ENCODE data around the gene DRD2. TPM values are rescaled to one million over a fixed set of nuclear protein-coding genes. Genes with fewer than 3 reads are reported as not detected.

Gene DRD2
- total RNA-seq, 1 experiment from 2014 or later, result 0.28 TPM

DNA sequence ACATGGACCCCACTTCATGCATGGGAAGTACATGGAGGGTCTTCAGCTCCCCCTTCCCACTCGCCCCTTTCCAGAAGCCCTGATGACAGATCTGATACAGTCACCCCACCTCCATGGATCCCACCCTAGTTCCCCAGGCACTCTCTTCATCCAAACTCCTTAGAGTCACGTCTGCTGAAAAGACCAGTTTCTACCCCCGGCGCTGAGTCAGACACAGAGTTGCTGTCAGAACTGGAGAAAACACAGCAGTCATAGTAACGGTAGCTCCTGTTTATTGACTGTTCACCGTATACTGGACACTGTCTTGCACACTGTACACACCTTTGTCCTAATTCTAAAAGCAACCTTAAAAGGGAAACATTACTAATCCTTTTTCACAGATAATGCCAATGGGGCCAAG lies 29.1 kb downstream of the DRD2 start:
- TF ChIP-seq, protein P1, sequence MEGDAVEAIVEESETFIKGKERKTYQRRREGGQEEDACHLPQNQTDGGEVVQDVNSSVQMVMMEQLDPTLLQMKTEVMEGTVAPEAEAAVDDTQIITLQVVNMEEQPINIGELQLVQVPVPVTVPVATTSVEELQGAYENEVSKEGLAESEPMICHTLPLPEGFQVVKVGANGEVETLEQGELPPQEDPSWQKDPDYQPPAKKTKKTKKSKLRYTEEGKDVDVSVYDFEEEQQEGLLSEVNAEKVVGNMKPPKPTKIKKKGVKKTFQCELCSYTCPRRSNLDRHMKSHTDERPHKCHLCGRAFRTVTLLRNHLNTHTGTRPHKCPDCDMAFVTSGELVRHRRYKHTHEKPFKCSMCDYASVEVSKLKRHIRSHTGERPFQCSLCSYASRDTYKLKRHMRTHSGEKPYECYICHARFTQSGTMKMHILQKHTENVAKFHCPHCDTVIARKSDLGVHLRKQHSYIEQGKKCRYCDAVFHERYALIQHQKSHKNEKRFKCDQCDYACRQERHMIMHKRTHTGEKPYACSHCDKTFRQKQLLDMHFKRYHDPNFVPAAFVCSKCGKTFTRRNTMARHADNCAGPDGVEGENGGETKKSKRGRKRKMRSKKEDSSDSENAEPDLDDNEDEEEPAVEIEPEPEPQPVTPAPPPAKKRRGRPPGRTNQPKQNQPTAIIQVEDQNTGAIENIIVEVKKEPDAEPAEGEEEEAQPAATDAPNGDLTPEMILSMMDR (IDR thresholded peaks at IDR 0.05; ENCODE audit: unreplicated experiment), result no peak
- H3K27ac Mint-ChIP-seq (ENCODE audit: low read depth, unreplicated experiment), result peak overlapping the region; percentile 75
- peak; percentile 68 for DNase-seq (ENCODE audit: unreplicated experiment)
- no peaks in the 10 kb centered on the region for H3K36me3 Mint-ChIP-seq (ENCODE audit: insufficient read depth, unreplicated experiment)
- ChIA-PET POLR2A (interaction anchor here (0.7 to 3.7 kb wide), 7 partner anchors 9 to 333 kb away, joined by 3 to 27 read pairs (median 4); partner anchors contain the start of gene CLDN25), CTCF (interaction anchor here (0.5 to 0.9 kb wide), 4 partner anchors 44 to 87 kb away, joined by 3 to 4 read pairs (median 3); no protein-coding TSS in a partner anchor)
- no peaks in the 10 kb centered on the region for H3K27me3 Mint-ChIP-seq (ENCODE audit: insufficient read depth, unreplicated experiment)
- H3K9me3 Mint-ChIP-seq (ENCODE audit: unreplicated experiment), result no peaks in the 10 kb centered on the region
- H3K4me1 Mint-ChIP-seq (ENCODE audit: insufficient read depth, unreplicated experiment), result peaks cover 34% of the 10 kb centered on the region
- no TSS peak for BruUV-seq (replicated peaks)
- H3K4me3 Mint-ChIP-seq (ENCODE audit: unreplicated experiment), result no peak overlapping the region
- intact Hi-C loops (cut with micrococcal nuclease), result loop anchor here (5.0 kb wide), 1 partner anchor 44 kb away; no protein-coding TSS in a partner anchor

DNA sequence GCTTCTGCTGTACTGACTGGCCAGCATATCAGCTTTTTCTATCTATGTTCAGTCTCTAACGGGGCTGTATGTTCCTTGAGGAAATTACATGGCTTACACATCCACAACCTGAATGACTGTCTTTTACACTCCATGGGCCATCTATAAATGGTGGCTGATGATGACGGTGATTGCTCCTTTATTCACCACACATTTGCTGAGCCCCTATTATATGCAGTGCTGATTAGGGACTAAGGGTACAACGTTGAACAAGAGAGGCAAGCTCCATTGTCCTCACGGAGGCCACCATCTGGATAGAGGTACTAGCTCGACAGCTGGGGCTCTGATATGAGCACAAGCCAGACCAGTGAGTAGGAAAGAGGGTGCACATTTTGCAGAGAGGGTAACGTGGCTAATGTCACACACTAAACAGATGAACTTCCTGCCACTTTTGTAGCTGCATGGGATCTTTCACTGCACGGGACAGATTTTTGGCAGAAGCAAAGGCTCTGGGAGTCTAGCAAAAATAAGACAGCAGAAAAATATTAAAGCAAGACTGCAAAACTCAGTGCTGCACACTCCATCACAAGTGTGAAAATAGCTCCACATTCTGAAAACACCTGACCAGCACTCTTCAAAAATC lies 30.6 kb downstream of the DRD2 start:
- no peaks in the 10 kb centered on the region for H3K36me3 Mint-ChIP-seq (ENCODE audit: insufficient read depth, unreplicated experiment)
- no peak for DNase-seq (ENCODE audit: unreplicated experiment)
- TF ChIP-seq, protein P1 (IDR thresholded peaks at IDR 0.05; ENCODE audit: unreplicated experiment), result no peak
- POLR2A ChIA-PET, result interaction anchor here (1.0 to 2.2 kb wide), 4 partner anchors 15 to 60 kb away, joined by 3 to 9 read pairs (median 4); no protein-coding TSS in a partner anchor
- no TSS peak for BruUV-seq (replicated peaks)
- no peaks in the 10 kb centered on the region for H3K27me3 Mint-ChIP-seq (ENCODE audit: insufficient read depth, unreplicated experiment)
- intact Hi-C loops (cut with micrococcal nuclease), result loop anchor here (5.0 kb wide), 1 partner anchor 42 kb away; no protein-coding TSS in a partner anchor
- no peaks in the 10 kb centered on the region for H3K9me3 Mint-ChIP-seq (ENCODE audit: unreplicated experiment)
- peaks cover 34% of the 10 kb centered on the region for H3K4me1 Mint-ChIP-seq (ENCODE audit: insufficient read depth, unreplicated experiment)
- CTCF ChIA-PET, result interaction anchor here (0.7 kb wide), 1 partner anchor 140 kb away, joined by 3 read pairs; no protein-coding TSS in a partner anchor
- H3K27ac Mint-ChIP-seq (ENCODE audit: low read depth, unreplicated experiment), result no peak overlapping the region
- no peak overlapping the region for H3K4me3 Mint-ChIP-seq (ENCODE audit: unreplicated experiment)

DNA sequence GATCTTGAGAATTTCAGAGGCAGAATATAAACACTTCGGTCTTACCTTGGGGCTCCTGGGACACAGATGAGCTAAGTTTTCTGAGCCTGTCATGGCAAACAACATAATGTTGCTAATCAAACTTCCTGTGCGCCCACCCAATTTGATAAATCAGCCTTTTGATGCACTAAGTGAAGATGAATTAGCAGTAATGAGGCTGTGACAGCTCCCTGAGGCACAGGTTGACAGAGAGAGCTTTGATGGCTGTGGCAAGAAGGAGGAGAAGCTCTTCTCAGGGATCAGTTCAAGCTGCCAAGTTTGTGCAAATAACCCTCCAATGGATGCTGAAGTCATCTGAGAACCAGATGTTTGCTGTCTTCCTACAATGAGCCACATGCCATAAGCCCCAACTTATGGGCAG lies 34.4 kb downstream of the DRD2 start:
- Mint-ChIP-seq H3K4me3 (ENCODE audit: unreplicated experiment) (no peak overlapping the region), H3K27me3 (ENCODE audit: insufficient read depth, unreplicated experiment) (no peaks in the 10 kb centered on the region), H3K36me3 (ENCODE audit: insufficient read depth, unreplicated experiment) (no peaks in the 10 kb centered on the region), H3K27ac (ENCODE audit: low read depth, unreplicated experiment) (no peak overlapping the region), H3K9me3 (ENCODE audit: unreplicated experiment) (no peaks in the 10 kb centered on the region), H3K4me1 (ENCODE audit: insufficient read depth, unreplicated experiment) (peaks cover under 1% of the 10 kb centered on the region)
- intact Hi-C loops (cut with micrococcal nuclease), result no loop called here
- POLR2A ChIA-PET, result interaction anchor here (0.7 to 1.0 kb wide), 2 partner anchors 68 to 377 kb away, joined by 3 read pairs; no protein-coding TSS in a partner anchor
- CTCF ChIA-PET, result interaction anchor here (1.4 kb wide), 1 partner anchor 290 kb away, joined by 3 read pairs; no protein-coding TSS in a partner anchor
- DNase-seq (ENCODE audit: unreplicated experiment), result no peak
- TF ChIP-seq, protein P1 (IDR thresholded peaks at IDR 0.05; ENCODE audit: unreplicated experiment), result no peak
- no TSS peak for BruUV-seq (replicated peaks)

DNA sequence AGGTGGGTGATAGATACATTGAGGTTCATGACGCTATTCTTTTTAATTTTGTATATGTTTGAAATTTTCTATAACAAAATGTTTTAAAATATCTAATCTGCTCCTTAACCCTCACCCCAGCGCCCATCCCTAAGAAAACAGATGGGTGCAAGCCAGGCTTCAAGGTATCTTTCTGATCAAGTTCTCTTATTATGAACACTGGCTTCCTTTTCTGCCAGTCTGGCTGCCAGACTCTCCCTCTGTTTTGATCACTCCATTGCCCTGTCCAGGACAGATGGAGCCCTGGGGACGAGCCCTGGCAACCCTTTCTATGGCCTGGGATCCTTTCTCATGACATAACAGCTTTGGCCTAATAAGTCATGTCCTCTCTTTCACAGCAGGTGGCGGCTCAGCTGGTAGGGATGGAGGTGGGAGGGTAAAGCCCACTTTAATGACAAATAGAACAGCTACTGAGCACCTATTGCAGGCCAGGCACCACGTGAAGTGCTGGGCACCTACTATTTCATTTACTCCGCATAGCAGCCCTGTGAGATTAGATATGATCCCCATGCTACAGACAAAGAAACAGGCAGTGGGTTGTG lies 38.4 kb downstream of the DRD2 start:
- no peak for DNase-seq (ENCODE audit: unreplicated experiment)
- TF ChIP-seq, protein P1 (IDR thresholded peaks at IDR 0.05; ENCODE audit: unreplicated experiment), result no peak
- POLR2A ChIA-PET, result no interaction called here
- no TSS peak for BruUV-seq (replicated peaks)
- intact Hi-C loops (cut with micrococcal nuclease), result no loop called here
- Mint-ChIP-seq H3K27ac (ENCODE audit: low read depth, unreplicated experiment) (no peak overlapping the region), H3K4me3 (ENCODE audit: unreplicated experiment) (no peak overlapping the region), H3K4me1 (ENCODE audit: insufficient read depth, unreplicated experiment) (no peaks in the 10 kb centered on the region), H3K36me3 (ENCODE audit: insufficient read depth, unreplicated experiment) (no peaks in the 10 kb centered on the region), H3K9me3 (ENCODE audit: unreplicated experiment) (no peaks in the 10 kb centered on the region), H3K27me3 (ENCODE audit: insufficient read depth, unreplicated experiment) (no peaks in the 10 kb centered on the region)
- CTCF ChIA-PET, result no interaction called here
